ENCODE measurements around the gene MRPS31. TPM values are rescaled to one million over a fixed set of nuclear protein-coding genes. Genes with fewer than 3 reads are reported as not detected.

The MRPS31 gene
- total and polyA plus RNA-seq, 11 donors, result 21.9 to 62.7 (median 29.1) TPM

DNA sequence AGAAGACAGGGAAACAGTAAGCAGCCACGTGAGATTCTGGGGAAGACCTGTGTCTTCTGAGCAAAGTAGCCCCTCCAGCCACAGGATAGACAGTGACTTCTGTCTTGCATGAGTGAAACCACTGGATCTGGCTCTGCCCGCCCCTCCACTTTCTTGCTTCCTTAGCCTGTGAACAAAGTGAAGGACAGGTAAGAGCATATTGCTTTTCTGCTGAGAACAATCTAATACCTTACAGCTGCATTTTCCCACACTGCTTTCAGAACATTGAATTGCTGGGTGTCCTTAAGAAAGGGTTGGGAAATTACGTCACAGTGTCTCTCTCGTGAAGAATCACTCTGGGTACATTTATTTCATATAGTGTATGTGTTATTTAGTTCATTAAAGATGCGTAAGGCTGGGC is 29.6 kb upstream of the MRPS31 start:
- no peaks in the 10 kb centered on the region for H3K9me3 ChIP-seq
- H3K27me3 ChIP-seq, result no peaks in the 10 kb centered on the region
- ATAC-seq, result no peak
- H3K36me3 ChIP-seq, result peaks cover 0 to 78% (median 29%) of the 10 kb centered on the region in 9 donors
- WGBS, 4 donors, result 81 to 86% (median 83%) methylated on average over 5 of the region's 5 CpGs
- TF ChIP-seq, protein P1, sequence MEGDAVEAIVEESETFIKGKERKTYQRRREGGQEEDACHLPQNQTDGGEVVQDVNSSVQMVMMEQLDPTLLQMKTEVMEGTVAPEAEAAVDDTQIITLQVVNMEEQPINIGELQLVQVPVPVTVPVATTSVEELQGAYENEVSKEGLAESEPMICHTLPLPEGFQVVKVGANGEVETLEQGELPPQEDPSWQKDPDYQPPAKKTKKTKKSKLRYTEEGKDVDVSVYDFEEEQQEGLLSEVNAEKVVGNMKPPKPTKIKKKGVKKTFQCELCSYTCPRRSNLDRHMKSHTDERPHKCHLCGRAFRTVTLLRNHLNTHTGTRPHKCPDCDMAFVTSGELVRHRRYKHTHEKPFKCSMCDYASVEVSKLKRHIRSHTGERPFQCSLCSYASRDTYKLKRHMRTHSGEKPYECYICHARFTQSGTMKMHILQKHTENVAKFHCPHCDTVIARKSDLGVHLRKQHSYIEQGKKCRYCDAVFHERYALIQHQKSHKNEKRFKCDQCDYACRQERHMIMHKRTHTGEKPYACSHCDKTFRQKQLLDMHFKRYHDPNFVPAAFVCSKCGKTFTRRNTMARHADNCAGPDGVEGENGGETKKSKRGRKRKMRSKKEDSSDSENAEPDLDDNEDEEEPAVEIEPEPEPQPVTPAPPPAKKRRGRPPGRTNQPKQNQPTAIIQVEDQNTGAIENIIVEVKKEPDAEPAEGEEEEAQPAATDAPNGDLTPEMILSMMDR (IDR thresholded peaks at IDR 0.05), result no peak
- no peak for TF ChIP-seq POLR2A (IDR thresholded peaks at IDR 0.05)
- intact Hi-C loops (cut with DNase I), result no loop called here
- no peak overlapping the region for H3K4me3 ChIP-seq
- H3K27ac ChIP-seq, result no peak overlapping the region
- no peak for DNase-seq
- H3K4me1 ChIP-seq, result no peaks in the 10 kb centered on the region

- TF ChIP-seq, protein P1 (IDR thresholded peaks at IDR 0.05), result no peak
- TF ChIP-seq POLR2A (IDR thresholded peaks at IDR 0.05), result no peak
- H3K27me3 ChIP-seq, result no peaks in the 10 kb centered on the region
- no peaks in the 10 kb centered on the region for H3K9me3 ChIP-seq
- no peaks in the 10 kb centered on the region for H3K4me1 ChIP-seq
- ATAC-seq, result no peak
- no peak overlapping the region for H3K27ac ChIP-seq
- H3K36me3 ChIP-seq, result peaks cover 0 to 70% (median 35%) of the 10 kb centered on the region in 9 donors
- intact Hi-C loops (cut with DNase I), result no loop called here
- no peak overlapping the region for H3K4me3 ChIP-seq
- 93 to 97% (median 96%) methylated on average over 4 of the region's 4 CpGs for WGBS, 4 donors
- no peak for DNase-seq
These were observed 28.5 kb upstream of the MRPS31 start for GRCh38 chr13:40799508-40799907.

- H3K9me3 ChIP-seq, result no peaks in the 10 kb centered on the region
- H3K4me1 ChIP-seq, result no peaks in the 10 kb centered on the region
- ATAC-seq, result no peak
- no peak for DNase-seq
- TF ChIP-seq, protein P1 (IDR thresholded peaks at IDR 0.05), result no peak
- no peak for TF ChIP-seq POLR2A (IDR thresholded peaks at IDR 0.05)
- H3K27ac ChIP-seq, result no peak overlapping the region
- intact Hi-C loops (cut with DNase I), result no loop called here
- WGBS, 4 donors, result 87 to 92% (median 89%) methylated on average over 9 of the region's 9 CpGs
- no peak overlapping the region for H3K4me3 ChIP-seq
- H3K27me3 ChIP-seq, result no peaks in the 10 kb centered on the region
- H3K36me3 ChIP-seq, result peaks cover 0 to 65% (median 30%) of the 10 kb centered on the region in 9 donors
These were observed 27.4 kb upstream of the MRPS31 start for GRCh38 chr13:40798380-40798779.

DNA sequence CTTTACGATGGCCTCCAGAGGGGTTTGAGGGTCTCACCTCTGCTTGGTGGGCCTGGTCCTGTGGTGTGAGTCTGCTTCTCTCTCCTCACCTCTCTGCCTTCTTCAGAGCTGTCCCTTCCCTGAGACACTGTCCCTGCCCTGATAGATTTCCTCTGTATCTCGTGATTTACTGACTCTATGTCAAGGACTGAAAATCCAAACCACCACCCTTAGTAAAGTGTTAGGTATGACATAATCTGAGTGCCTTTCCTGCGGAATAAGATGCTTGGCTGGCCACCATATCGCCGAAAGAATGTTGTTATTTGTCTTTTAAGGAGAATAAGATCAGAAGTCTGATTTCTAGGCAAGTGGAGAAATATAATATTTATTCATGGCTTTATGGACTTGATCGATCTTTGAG is 25.7 kb upstream of the MRPS31 start:
- ATAC-seq (no peak), DNase-seq (no peak)
- Histone ChIP-seq H3K27me3 (no peaks in the 10 kb centered on the region), H3K4me1 (no peaks in the 10 kb centered on the region), H3K27ac (no peak overlapping the region), H3K36me3 (peaks cover 0 to 57% (median 22%) of the 10 kb centered on the region in 9 donors), H3K4me3 (no peak overlapping the region), H3K9me3 (no peaks in the 10 kb centered on the region)
- intact Hi-C loops (cut with DNase I), result no loop called here
- 90 to 94% (median 91%) methylated on average over 6 of the region's 6 CpGs for WGBS, 4 donors
- TF ChIP-seq, protein P1 (IDR thresholded peaks at IDR 0.05), result no peak
- TF ChIP-seq POLR2A (IDR thresholded peaks at IDR 0.05), result no peak

All from heart left ventricle (tissue), 16 donors.